ENCODE measurements around the gene MZF1. TPM values are rescaled to one million over a fixed set of nuclear protein-coding genes. Genes with fewer than 3 reads are reported as not detected.

Gene MZF1
- total RNA-seq, 2 donors from 2014 or later: 19.3 to 39.2 TPM

GRCh38 chr19:58550362-58551122, 22.6 kb downstream of the MZF1 start:
- Histone ChIP-seq H3K4me1 (peaks cover 22% of the 10 kb centered on the region), H3K4me3 (no peak overlapping the region), H3K9ac (ENCODE audit: low read depth in 2 of 2, low read length in 2 of 2) (no peak overlapping the region), H3K9me3 (no peaks in the 10 kb centered on the region), H3K27ac (no peak overlapping the region), H3K27me3 (no peaks in the 10 kb centered on the region), H3K36me3 (peaks cover 31% of the 10 kb centered on the region)
- no peak for DNase-seq
- intact Hi-C loops (cut with DNase I): no loop called here
- TF ChIP-seq CTCF (IDR thresholded peaks at IDR 0.05): no peak

- H3K27ac ChIP-seq: no peak overlapping the region
- peaks cover 20% of the 10 kb centered on the region for H3K4me1 ChIP-seq
- intact Hi-C loops (cut with DNase I): no loop called here
- DNase-seq: no peak
- H3K4me3 ChIP-seq: no peak overlapping the region
- H3K9me3 ChIP-seq: no peaks in the 10 kb centered on the region
- peaks cover 31% of the 10 kb centered on the region for H3K36me3 ChIP-seq
- no peak for TF ChIP-seq CTCF (IDR thresholded peaks at IDR 0.05)
- no peaks in the 10 kb centered on the region for H3K27me3 ChIP-seq
- no peak overlapping the region for H3K9ac ChIP-seq (ENCODE audit: low read depth in 2 of 2, low read length in 2 of 2)
These were observed 23.3 kb downstream of the MZF1 start for GRCh38 chr19:58549664-58550361.

GRCh38 chr19:58548859-58549663, 24.1 kb downstream of the MZF1 start:
- H3K27ac ChIP-seq: no peak overlapping the region
- H3K36me3 ChIP-seq: peaks cover 31% of the 10 kb centered on the region
- no peak for TF ChIP-seq CTCF (IDR thresholded peaks at IDR 0.05)
- no peak overlapping the region for H3K9ac ChIP-seq (ENCODE audit: low read depth in 2 of 2, low read length in 2 of 2)
- peaks cover 17% of the 10 kb centered on the region for H3K4me1 ChIP-seq
- H3K9me3 ChIP-seq: no peaks in the 10 kb centered on the region
- intact Hi-C loops (cut with DNase I): no loop called here
- DNase-seq: no peak
- H3K4me3 ChIP-seq: no peak overlapping the region
- H3K27me3 ChIP-seq: no peaks in the 10 kb centered on the region

GRCh38 chr19:58547323-58548312, 25.5 kb downstream of the MZF1 start:
- no peak overlapping the region for H3K9ac ChIP-seq (ENCODE audit: low read depth in 2 of 2, low read length in 2 of 2)
- intact Hi-C loops (cut with DNase I): no loop called here

More at GRCh38 chr19:58547323-58548312, 25.5 kb downstream of the MZF1 start:
- Histone ChIP-seq H3K4me1 (peaks cover 13% of the 10 kb centered on the region), H3K4me3 (no peak overlapping the region), H3K36me3 (peaks cover 31% of the 10 kb centered on the region), H3K27ac (no peak overlapping the region), H3K9me3 (no peaks in the 10 kb centered on the region), H3K27me3 (no peaks in the 10 kb centered on the region)
- DNase-seq: no peak
- TF ChIP-seq CTCF (IDR thresholded peaks at IDR 0.05): no peak

All from colonic mucosa (tissue), 4 donors.